Measurements from ENCODE around the gene MED23.

Gene MED23

GRCh38 chr6:131627724-131628682, at the start of gene MED23:
Gene MED23, minus strand, starts transcription at chr6:131628242. Its CDS starts 193 bp downstream, at chr6:131628049.
- FAIRE-seq, result no peak

- FAIRE-seq, result no peak
Observed at GRCh38 chr6:131673184-131673583, 45.1 kb upstream of the MED23 start.

GRCh38 chr6:131669891-131670290, 41.8 kb upstream of the MED23 start:
- FAIRE-seq, result no peak

GRCh38 chr6:131663578-131664165, 35.6 kb upstream of the MED23 start:
- FAIRE-seq, result no peak

GRCh38 chr6:131660195-131660594, 32.2 kb upstream of the MED23 start:
- FAIRE-seq, result no peak

GRCh38 chr6:131658287-131658686, 30.2 kb upstream of the MED23 start:
- no peak for FAIRE-seq

- no peak for FAIRE-seq
Observed at GRCh38 chr6:131657630-131658111, 29.6 kb upstream of the MED23 start.

- no peak for FAIRE-seq
Observed at GRCh38 chr6:131657222-131657621, 29.2 kb upstream of the MED23 start.

- FAIRE-seq, result no peak
Observed at GRCh38 chr6:131656667-131657066, 28.6 kb upstream of the MED23 start.

- FAIRE-seq, result no peak
Observed at GRCh38 chr6:131655951-131656350, 27.9 kb upstream of the MED23 start.

- no peak for FAIRE-seq
Observed at GRCh38 chr6:131655387-131655786, 27.3 kb upstream of the MED23 start.

- FAIRE-seq, result no peak
Observed at GRCh38 chr6:131654326-131654725, 26.3 kb upstream of the MED23 start.

GRCh38 chr6:131652472-131652871, 24.4 kb upstream of the MED23 start:
- peak; percentile 69 for FAIRE-seq

GRCh38 chr6:131651782-131652181, 23.7 kb upstream of the MED23 start:
- FAIRE-seq, result no peak

GRCh38 chr6:131646249-131646670, 18.2 kb upstream of the MED23 start:
- no peak for FAIRE-seq

- no peak for FAIRE-seq
Observed at GRCh38 chr6:131645846-131646245, 17.8 kb upstream of the MED23 start.

GRCh38 chr6:131644921-131645320, 16.9 kb upstream of the MED23 start:
- FAIRE-seq, result no peak

GRCh38 chr6:131643855-131644460, 15.9 kb upstream of the MED23 start:
- no peak for FAIRE-seq

GRCh38 chr6:131642987-131643611, 15.1 kb upstream of the MED23 start:
- FAIRE-seq, result no peak

- FAIRE-seq, result no peak
Observed at GRCh38 chr6:131642565-131642964, 14.5 kb upstream of the MED23 start.

- no peak for FAIRE-seq
Observed at GRCh38 chr6:131641554-131641953, 13.5 kb upstream of the MED23 start.

- peak; percentile 47 for FAIRE-seq
Observed at GRCh38 chr6:131640576-131640975, 12.5 kb upstream of the MED23 start.

- no peak for FAIRE-seq
Observed at GRCh38 chr6:131640100-131640499, 12.1 kb upstream of the MED23 start.

Data from colon (tissue), 2 donors.